Measurements from ENCODE around the gene EPN1.

DNA sequence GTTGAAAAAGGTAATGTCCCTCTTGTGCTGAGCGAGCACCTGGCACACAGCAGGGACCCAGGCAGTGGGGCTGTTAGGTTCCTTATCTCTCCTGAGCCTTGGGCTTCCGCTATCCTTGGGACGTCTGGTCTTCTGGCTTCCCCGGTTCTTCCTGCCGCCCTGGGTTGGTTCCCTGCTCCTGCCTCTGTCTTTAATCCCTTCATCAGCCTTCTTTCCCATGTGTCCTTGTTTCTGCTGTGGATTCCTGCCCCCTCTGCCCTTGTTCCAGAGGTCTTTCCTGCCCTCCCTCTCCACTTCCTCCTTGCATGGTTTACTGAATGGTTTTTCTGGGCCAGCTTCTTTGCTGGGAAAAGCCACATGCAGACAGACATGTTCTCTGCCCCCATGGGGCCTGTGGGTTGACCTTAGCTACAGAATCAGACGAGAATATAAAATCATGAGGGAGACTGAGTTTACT lies 2.6 kb downstream of the EPN1 start:
- TF ChIP-seq, protein P1, sequence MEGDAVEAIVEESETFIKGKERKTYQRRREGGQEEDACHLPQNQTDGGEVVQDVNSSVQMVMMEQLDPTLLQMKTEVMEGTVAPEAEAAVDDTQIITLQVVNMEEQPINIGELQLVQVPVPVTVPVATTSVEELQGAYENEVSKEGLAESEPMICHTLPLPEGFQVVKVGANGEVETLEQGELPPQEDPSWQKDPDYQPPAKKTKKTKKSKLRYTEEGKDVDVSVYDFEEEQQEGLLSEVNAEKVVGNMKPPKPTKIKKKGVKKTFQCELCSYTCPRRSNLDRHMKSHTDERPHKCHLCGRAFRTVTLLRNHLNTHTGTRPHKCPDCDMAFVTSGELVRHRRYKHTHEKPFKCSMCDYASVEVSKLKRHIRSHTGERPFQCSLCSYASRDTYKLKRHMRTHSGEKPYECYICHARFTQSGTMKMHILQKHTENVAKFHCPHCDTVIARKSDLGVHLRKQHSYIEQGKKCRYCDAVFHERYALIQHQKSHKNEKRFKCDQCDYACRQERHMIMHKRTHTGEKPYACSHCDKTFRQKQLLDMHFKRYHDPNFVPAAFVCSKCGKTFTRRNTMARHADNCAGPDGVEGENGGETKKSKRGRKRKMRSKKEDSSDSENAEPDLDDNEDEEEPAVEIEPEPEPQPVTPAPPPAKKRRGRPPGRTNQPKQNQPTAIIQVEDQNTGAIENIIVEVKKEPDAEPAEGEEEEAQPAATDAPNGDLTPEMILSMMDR (IDR thresholded peaks at IDR 0.05): no peak
- no peak for TF ChIP-seq POLR2A (IDR thresholded peaks at IDR 0.05)

Data from heart left ventricle (tissue), 13 donors.